Keratinocyte (primary cell): Measurements from ENCODE around the gene TRIM28. TPM values are rescaled to one million over a fixed set of nuclear protein-coding genes. Genes with fewer than 3 reads are reported as not detected.

Experiments used
- DNase-seq: peaks from one replicate; pipeline ENCODE4 v3.0.0-alpha.2; 2011; ENCODE audit warnings: low read depth, missing footprints, low spot score
- FAIRE-seq: peaks from 2 replicates; lab custom pipeline; 2011; peaks lifted over from hg19 to GRCh38; lab: Jason Lieb, UNC
- H2AFZ ChIP-seq: 2 replicates; pipeline ENCODE4 v1.6.0; 2012; ENCODE audit warnings: low read length, control low read depth, inconsistent platforms; ENCODE audit not compliant: control insufficient read depth
- H3K27ac ChIP-seq: 2 replicates; pipeline ENCODE4 v1.5.1; 2011; ENCODE audit warnings: low read length; ENCODE audit not compliant: control insufficient read depth, insufficient read depth
- H3K27me3 ChIP-seq: 3 replicates; pipeline ENCODE4 v1.6.0; 2011; ENCODE audit warnings: low read length; ENCODE audit not compliant: control insufficient read depth, insufficient read depth; ENCODE audit errors: extremely low read depth
- H3K36me3 ChIP-seq, 2 experiments: 2 replicates in 1 of 2; 3 replicates in 1 of 2; pipeline ENCODE4 v1.5.1; 2011; ENCODE audit warnings: low read length in 2 of 2, mild to moderate bottlenecking in 1 of 2; ENCODE audit not compliant: control insufficient read depth in 2 of 2, insufficient read depth in 2 of 2; ENCODE audit errors: extremely low read depth in 1 of 2
- H3K4me1 ChIP-seq: 3 replicates; pipeline ENCODE4 v1.5.1; 2011; ENCODE audit warnings: low read length; ENCODE audit not compliant: control insufficient read depth, insufficient read depth; ENCODE audit errors: extremely low read depth
- H3K4me2 ChIP-seq: 3 replicates; pipeline ENCODE4 v1.6.0; 2011; ENCODE audit warnings: low read depth, low read length; ENCODE audit not compliant: control insufficient read depth, insufficient read depth; ENCODE audit errors: extremely low read depth
- H3K4me3 ChIP-seq, 3 experiments: fragments of 200-600 bp in 1 of 3; sonication (generic) in 1 of 3; 2 replicates in 2 of 3; 3 replicates in 1 of 3; pipeline ENCODE4 v1.5.1; 2011 to 2016; ENCODE audit warnings: low read length in 3 of 3, mild to moderate bottlenecking in 3 of 3, control low read depth in 2 of 3, inconsistent platforms in 1 of 3, low read depth in 1 of 3, mixed read lengths in 1 of 3, mixed run types in 1 of 3, moderate library complexity in 1 of 3; ENCODE audit not compliant: control insufficient read depth in 2 of 3, insufficient read depth in 2 of 3; ENCODE audit errors: extremely low read depth in 1 of 3
- H3K79me2 ChIP-seq: 2 replicates; pipeline ENCODE4 v1.6.0; 2012; ENCODE audit warnings: low read length; ENCODE audit not compliant: control insufficient read depth, insufficient read depth
- H3K9ac ChIP-seq: 3 replicates; pipeline ENCODE4 v1.6.0; 2011; ENCODE audit warnings: low read length; ENCODE audit not compliant: control insufficient read depth, insufficient read depth; ENCODE audit errors: extremely low read depth
- H3K9me1 ChIP-seq: 3 replicates; pipeline ENCODE4 v1.6.0; 2011; ENCODE audit warnings: low read length; ENCODE audit not compliant: control insufficient read depth, insufficient read depth; ENCODE audit errors: extremely low read depth
- H3K9me3 ChIP-seq: 2 replicates; pipeline ENCODE4 v1.5.1; 2012; ENCODE audit warnings: low read depth, low read length; ENCODE audit not compliant: control insufficient read depth
- H4K20me1 ChIP-seq: 3 replicates; pipeline ENCODE4 v1.6.0; 2011; ENCODE audit warnings: low read length; ENCODE audit not compliant: control insufficient read depth, insufficient read depth; ENCODE audit errors: extremely low read depth
- CTCF ChIP-seq, 3 experiments: IDR thresholded peaks in 1 of 3; conservative IDR thresholded peaks in 1 of 3; optimal IDR thresholded peaks in 1 of 3; 2 replicates in 2 of 3; 3 replicates in 1 of 3; pipeline versions ENCODE3 to v1.5.1; 2011; ENCODE audit warnings: low read length in 3 of 3, mild to moderate bottlenecking in 3 of 3, moderate library complexity in 2 of 3, control low read depth in 1 of 3, inconsistent platforms in 1 of 3; ENCODE audit not compliant: insufficient read depth in 2 of 3; ENCODE audit errors: extremely low read depth in 1 of 3
- EZH2 ChIP-seq: IDR thresholded peaks from one replicate; pipeline ENCODE4 v1.6.1; 2012; ENCODE audit warnings: inconsistent platforms, mild to moderate bottlenecking, low read length, moderate library complexity
- dilution Hi-C: fragments of 300-500 bp; cut with MboI; formaldehyde crosslinking; loops from one replicate; pipeline ENCODE4 v1.7.0; 2020; ENCODE audit warnings: low sequenced_read_pairs; ENCODE audit not compliant: extremely low pct_ligation_motif_present
- polyA plus RNA-seq, 5 experiments: library from polyadenylated mRNA; depleted of rRNA in 3 of 5; stranded (reverse) in 3 of 5; stranded (forward) in 1 of 5; unstranded in 1 of 5; fragments of >200 nt; gene quantifications; 1 replicate in 1 of 5; 2 replicates in 3 of 5; 3 replicates in 1 of 5; pipeline versions ENCODE4 v1.2.1 to v1.2.3, GENCODE V29; 2011 to 2012; ENCODE audit warnings: missing spikeins in 2 of 5, low read depth in 1 of 5, low replicate concordance in 1 of 5

TRIM28 gene
- polyA plus RNA-seq, 1 donor (not counting 4 experiments of a cell fraction or from before 2014, with no cell fraction given): 290 TPM

GRCh38 chr19:58563823-58564222 lies 20.0 kb downstream of the TRIM28 start:
- dilution Hi-C loops: no loop called here
- H3K4me3 ChIP-seq: no peak overlapping the region
- no peak for FAIRE-seq

DNA sequence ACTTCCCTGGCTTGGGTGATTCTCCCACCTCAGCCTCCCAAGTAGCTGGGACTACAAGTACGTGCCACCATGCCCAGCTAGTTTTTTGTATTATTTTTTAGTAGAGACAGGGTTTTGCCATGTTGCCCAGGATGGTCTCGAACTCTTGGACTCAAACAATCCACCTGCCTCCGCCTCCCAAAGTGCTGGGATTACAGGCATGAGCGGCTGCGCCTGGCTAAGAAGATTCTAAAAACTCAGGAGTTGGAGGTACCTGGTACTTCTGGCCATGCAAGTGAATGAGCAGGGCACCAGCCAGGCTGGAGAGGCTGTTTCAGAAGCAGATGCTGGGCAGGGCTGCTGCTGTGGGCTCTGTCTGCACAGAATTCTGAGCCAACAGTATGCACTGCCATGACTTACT lies 23.1 kb downstream of the TRIM28 start:
- Histone ChIP-seq H3K9me3 (no peaks in the 10 kb centered on the region), H3K9ac (no peak overlapping the region), H3K9me1 (no peaks in the 10 kb centered on the region), H3K4me1 (peaks cover 12% of the 10 kb centered on the region), H3K36me3 (peaks cover 13 to 24% of the 10 kb centered on the region in 2 experiments), H3K4me3 (no peak overlapping the region), H3K27ac (no peak overlapping the region), H4K20me1 (no peaks in the 10 kb centered on the region), H3K27me3 (peaks cover 4% of the 10 kb centered on the region), H2AFZ (no peak overlapping the region), H3K4me2 (no peak overlapping the region), H3K79me2 (peaks cover under 1% of the 10 kb centered on the region)
- dilution Hi-C loops: no loop called here
- TF ChIP-seq CTCF (optimal IDR thresholded peaks at IDR 0.05 in 1 of 3, IDR thresholded peaks at IDR 0.05 in 1 of 3, conservative IDR thresholded peaks at IDR 0.05 in 1 of 3; ENCODE audit: extremely low read depth in 1 of 3, insufficient read depth in 2 of 3, low read length in 3 of 3): no peak
- no peak for TF ChIP-seq EZH2
- FAIRE-seq: no peak
- DNase-seq: no peak

More at GRCh38 chr19:58563823-58564222, 20.0 kb downstream of the TRIM28 start:
- no peaks in the 10 kb centered on the region for H4K20me1 ChIP-seq
- no peak overlapping the region for H2AFZ ChIP-seq
- TF ChIP-seq CTCF (optimal IDR thresholded peaks at IDR 0.05 in 1 of 3, IDR thresholded peaks at IDR 0.05 in 1 of 3, conservative IDR thresholded peaks at IDR 0.05 in 1 of 3; ENCODE audit: extremely low read depth in 1 of 3, insufficient read depth in 2 of 3, low read length in 3 of 3): no peak
- no peak for TF ChIP-seq EZH2
- no peak overlapping the region for H3K4me2 ChIP-seq
- H3K9ac ChIP-seq: no peak overlapping the region
- no peaks in the 10 kb centered on the region for H3K9me3 ChIP-seq
- H3K27ac ChIP-seq: no peak overlapping the region
- no peaks in the 10 kb centered on the region for H3K9me1 ChIP-seq
- H3K36me3 ChIP-seq: peaks cover 2 to 7% of the 10 kb centered on the region in 2 experiments
- H3K4me1 ChIP-seq: peaks cover 22% of the 10 kb centered on the region
- H3K27me3 ChIP-seq: peaks cover 4% of the 10 kb centered on the region
- no peak for DNase-seq
- H3K79me2 ChIP-seq: no peaks in the 10 kb centered on the region
